GM12892 (cell line): ENCODE measurements around the gene HEPHL1.

Source experiments
- POLR2A ChIP-seq: IDR thresholded peaks from 2 replicates; pipeline ENCODE4 v1.6.1; 2011; ENCODE audit warnings: low read depth, low read length, control low read depth
- POLR2AphosphoS5 ChIP-seq: IDR thresholded peaks from 2 replicates; pipeline ENCODE4 v1.6.1; 2011; ENCODE audit warnings: low read depth, low read length, control low read depth

- TF ChIP-seq POLR2A (no peak), POLR2AphosphoS5 (no peak)
Observed at GRCh38 chr11:94077552-94078293, 56.6 kb downstream of the HEPHL1 start.
